Mucosa of stomach (tissue), 1 donor: ENCODE measurements around the gene GUCY2D.

Experiments
- H3K27me3 ChIP-seq: one replicate; pipeline ENCODE4 v1.7.0; 2013; ENCODE audit warnings: mild to moderate bottlenecking, low read length; ENCODE audit not compliant: control insufficient read depth, insufficient read depth
- H3K36me3 ChIP-seq: one replicate; pipeline ENCODE4 v1.7.0; 2013; ENCODE audit warnings: low read length; ENCODE audit not compliant: control insufficient read depth, insufficient read depth
- H3K4me1 ChIP-seq: one replicate; pipeline ENCODE4 v1.7.0; 2013; ENCODE audit warnings: mild to moderate bottlenecking, low read length; ENCODE audit not compliant: control insufficient read depth, insufficient read depth
- H3K4me3 ChIP-seq: one replicate; pipeline ENCODE4 v1.7.0; 2013; ENCODE audit warnings: low read length
- H3K9ac ChIP-seq: one replicate; pipeline ENCODE4 v1.7.0; 2013; ENCODE audit warnings: mild to moderate bottlenecking, low read length, moderate library complexity
- H3K9me3 ChIP-seq: one replicate; pipeline ENCODE4 v1.7.0; 2013; ENCODE audit warnings: mild to moderate bottlenecking, low read length, moderate library complexity; ENCODE audit not compliant: control insufficient read depth
- donor health status: Pancreatic carcinoma.

The GUCY2D gene

GRCh38 chr17:8013731-8014557 is 11.5 kb downstream of the GUCY2D start:
- no peak overlapping the region for H3K4me3 ChIP-seq
- no peaks in the 10 kb centered on the region for H3K36me3 ChIP-seq
- no peaks in the 10 kb centered on the region for H3K9me3 ChIP-seq
- peaks cover 20% of the 10 kb centered on the region for H3K4me1 ChIP-seq
- H3K9ac ChIP-seq, result no peak overlapping the region
- peaks cover 36% of the 10 kb centered on the region for H3K27me3 ChIP-seq

GRCh38 chr17:8014558-8014850 is 12.1 kb downstream of the GUCY2D start:
- Histone ChIP-seq H3K4me3 (no peak overlapping the region), H3K9me3 (no peaks in the 10 kb centered on the region), H3K36me3 (no peaks in the 10 kb centered on the region), H3K4me1 (peaks cover 26% of the 10 kb centered on the region), H3K9ac (no peak overlapping the region), H3K27me3 (peaks cover 36% of the 10 kb centered on the region)

GRCh38 chr17:8015236-8015956 is 13.0 kb downstream of the GUCY2D start:
- Histone ChIP-seq H3K9ac (no peak overlapping the region), H3K27me3 (peaks cover 36% of the 10 kb centered on the region), H3K36me3 (no peaks in the 10 kb centered on the region), H3K9me3 (no peaks in the 10 kb centered on the region), H3K4me3 (no peak overlapping the region), H3K4me1 (peaks cover 34% of the 10 kb centered on the region)

- H3K9ac ChIP-seq, result peak overlapping the region; percentile 41
Observed at GRCh38 chr17:8015957-8016631, 13.7 kb downstream of the GUCY2D start.

GRCh38 chr17:8016632-8017424 is 14.4 kb downstream of the GUCY2D start:
- peaks cover 36% of the 10 kb centered on the region for H3K27me3 ChIP-seq
- peak overlapping the region; percentile 41 for H3K9ac ChIP-seq
- H3K4me3 ChIP-seq, result no peak overlapping the region
- H3K36me3 ChIP-seq, result no peaks in the 10 kb centered on the region
- peaks cover 34% of the 10 kb centered on the region for H3K4me1 ChIP-seq
- H3K9me3 ChIP-seq, result no peaks in the 10 kb centered on the region

More at GRCh38 chr17:8015957-8016631, 13.7 kb downstream of the GUCY2D start:
- Histone ChIP-seq H3K4me3 (no peak overlapping the region), H3K27me3 (peaks cover 36% of the 10 kb centered on the region), H3K36me3 (no peaks in the 10 kb centered on the region), H3K4me1 (peaks cover 34% of the 10 kb centered on the region), H3K9me3 (no peaks in the 10 kb centered on the region)

GRCh38 chr17:8018436-8018835 is 16.0 kb downstream of the GUCY2D start:
- Histone ChIP-seq H3K9ac (no peak overlapping the region), H3K9me3 (no peaks in the 10 kb centered on the region), H3K36me3 (no peaks in the 10 kb centered on the region), H3K27me3 (peaks cover 34% of the 10 kb centered on the region), H3K4me1 (peaks cover 34% of the 10 kb centered on the region), H3K4me3 (no peak overlapping the region)

GRCh38 chr17:8019166-8019565 is 16.8 kb downstream of the GUCY2D start:
- no peaks in the 10 kb centered on the region for H3K36me3 ChIP-seq
- peaks cover 34% of the 10 kb centered on the region for H3K4me1 ChIP-seq

GRCh38 chr17:8019665-8020650 is 17.5 kb downstream of the GUCY2D start:
- Histone ChIP-seq H3K9ac (peak overlapping the region; percentile 45), H3K4me1 (peaks cover 34% of the 10 kb centered on the region), H3K9me3 (no peaks in the 10 kb centered on the region), H3K4me3 (no peak overlapping the region), H3K36me3 (no peaks in the 10 kb centered on the region), H3K27me3 (peaks cover 26% of the 10 kb centered on the region)

More at GRCh38 chr17:8019166-8019565, 16.8 kb downstream of the GUCY2D start:
- Histone ChIP-seq H3K9me3 (no peaks in the 10 kb centered on the region), H3K4me3 (no peak overlapping the region), H3K27me3 (peaks cover 28% of the 10 kb centered on the region), H3K9ac (peak overlapping the region; percentile 45)

GRCh38 chr17:8020776-8021564 is 18.6 kb downstream of the GUCY2D start:
- Histone ChIP-seq H3K9ac (no peak overlapping the region), H3K36me3 (no peaks in the 10 kb centered on the region), H3K4me3 (no peak overlapping the region), H3K4me1 (peaks cover 29% of the 10 kb centered on the region), H3K27me3 (peaks cover 18% of the 10 kb centered on the region), H3K9me3 (no peaks in the 10 kb centered on the region)

- H3K27me3 ChIP-seq, result peaks cover 10% of the 10 kb centered on the region
- H3K9me3 ChIP-seq, result no peaks in the 10 kb centered on the region
- H3K4me1 ChIP-seq, result peaks cover 22% of the 10 kb centered on the region
- no peak overlapping the region for H3K4me3 ChIP-seq
- no peaks in the 10 kb centered on the region for H3K36me3 ChIP-seq
- no peak overlapping the region for H3K9ac ChIP-seq
Observed at GRCh38 chr17:8021565-8022359, 19.3 kb downstream of the GUCY2D start.
